Aorta (tissue), 5 donors: ENCODE measurements around the gene ASB4. TPM values are rescaled to one million over a fixed set of nuclear protein-coding genes. Genes with fewer than 3 reads are reported as not detected.
A peak's percentile ranks its signal among the peaks of the same experiment; 100 is the strongest.

Source experiments
- ATAC-seq: fragments of 200-7000 bp; cut with Tn5 transposase; one replicate; pipeline ENCODE4 v1.9.1; 2022; ENCODE audit warnings: moderate library complexity; ENCODE audit not compliant: low FRiP score
- DNase-seq, 2 donors: peaks; one replicate each; pipeline ENCODE4 v3.0.0-alpha.2; 2020
- H3K27ac ChIP-seq, 2 donors: one replicate each; pipeline ENCODE4 v1.5.1; 2013; ENCODE audit warnings: low read length in 2 of 2, mild to moderate bottlenecking in 2 of 2, moderate library complexity in 2 of 2, control low read depth in 1 of 2, inconsistent platforms in 1 of 2, low read depth in 1 of 2
- H3K27me3 ChIP-seq, 2 donors: one replicate each; pipeline ENCODE4 v1.6.1; 2013; ENCODE audit warnings: control low read depth in 1 of 2, low read length in 1 of 2, mild to moderate bottlenecking in 1 of 2, moderate library complexity in 1 of 2; ENCODE audit not compliant: insufficient read depth in 2 of 2, control insufficient read depth in 1 of 2
- H3K36me3 ChIP-seq, 2 donors: one replicate each; pipeline ENCODE4 v1.6.1; 2013; ENCODE audit warnings: control low read depth in 1 of 2, low read length in 1 of 2, mild to moderate bottlenecking in 1 of 2; ENCODE audit not compliant: insufficient read depth in 2 of 2, control insufficient read depth in 1 of 2
- H3K4me1 ChIP-seq, 2 donors: one replicate each; pipeline ENCODE4 v1.6.1; 2013; ENCODE audit warnings: low read length in 2 of 2, control low read depth in 1 of 2, mild to moderate bottlenecking in 1 of 2, moderate library complexity in 1 of 2; ENCODE audit not compliant: insufficient read depth in 2 of 2, control insufficient read depth in 1 of 2
- H3K4me3 ChIP-seq, 2 donors: one replicate each; pipeline ENCODE4 v1.5.1; 2013; ENCODE audit warnings: low read length in 2 of 2, control low read depth in 1 of 2, mild to moderate bottlenecking in 1 of 2
- H3K9me3 ChIP-seq: one replicate; pipeline ENCODE4 v1.6.1; 2013; ENCODE audit warnings: mild to moderate bottlenecking, low read length; ENCODE audit not compliant: control insufficient read depth
- WGBS, 2 donors: extraction: QIAGEN DNeasy Blood & Tissue Kit; methylation state at CpG; one replicate each; pipeline ENCODE4 v1.1.7; 2013; 5-methylcytosine and 5-hydroxymethylcytosine counted together
- intact Hi-C, 2 donors: fragments of 100-400 bp; cut with DNase I; formaldehyde crosslinking; loops; one replicate each; pipeline versions ENCODE4 v1.14.2 to v1.15.0; 2022
- polyA plus RNA-seq, 2 donors: library from polyadenylated mRNA; stranded (reverse); fragments of 200-250 nt; gene quantifications; one replicate each; pipeline ENCODE4 v1.2.3, GENCODE V29; 2013
- total RNA-seq, 2 donors: library from RNA; stranded (reverse); fragmentation: NEBNext Ultra II Directional; extraction: Animal tissue kit (Norgen Biotek cat#: 25700); gene quantifications; one replicate each; pipeline ENCODE4 v1.2.1, GENCODE V29; 2021
- donor health status: healthy with polysubstance abuse.
- donor health status: Bipolar disorder and iron deficiency.
- donor health status: DM: no; HTN: no; CAD: no.
- donor health status: DM: no; HTN: no; CAD: no.
- donor health status: DM: yes; HTN: yes; CAD: no.

Gene ASB4
- total and polyA plus RNA-seq, 4 donors, result not detected

DNA sequence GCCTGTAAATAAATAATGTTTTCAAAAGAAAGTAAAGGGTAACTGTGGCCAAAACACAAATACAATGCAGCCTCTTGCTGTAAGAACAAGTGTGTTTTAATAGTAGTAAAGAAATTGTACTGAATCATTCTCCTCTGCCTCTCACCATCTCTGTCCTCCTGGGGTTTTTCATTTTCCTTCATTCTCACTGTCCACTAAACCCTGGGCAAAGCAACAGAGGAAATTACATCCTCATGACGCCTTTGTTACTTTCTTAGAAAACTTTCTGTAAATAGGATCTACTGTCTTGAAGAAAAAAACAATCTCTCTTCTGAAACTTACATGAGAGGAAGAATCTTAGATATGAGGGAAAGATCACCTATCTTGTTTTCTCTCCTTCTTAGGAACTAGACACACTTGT, 54.6 kb downstream of the ASB4 start:
- ATAC-seq, result no peak
- Histone ChIP-seq H3K4me3 (no peak overlapping the region), H3K27ac (no peak overlapping the region), H3K4me1 (peaks cover 0 to 3% of the 10 kb centered on the region in 2 donors), H3K27me3 (no peaks in the 10 kb centered on the region), H3K36me3 (no peaks in the 10 kb centered on the region), H3K9me3 (no peaks in the 10 kb centered on the region)
- intact Hi-C loops, result loop anchor here in 1 of 2 donors (5.0 kb wide), 1 partner anchor 147 kb away; no protein-coding TSS in a partner anchor
- no peak for DNase-seq
- WGBS, 2 donors, result 69% methylated on average over 1 of the region's 1 CpG

DNA sequence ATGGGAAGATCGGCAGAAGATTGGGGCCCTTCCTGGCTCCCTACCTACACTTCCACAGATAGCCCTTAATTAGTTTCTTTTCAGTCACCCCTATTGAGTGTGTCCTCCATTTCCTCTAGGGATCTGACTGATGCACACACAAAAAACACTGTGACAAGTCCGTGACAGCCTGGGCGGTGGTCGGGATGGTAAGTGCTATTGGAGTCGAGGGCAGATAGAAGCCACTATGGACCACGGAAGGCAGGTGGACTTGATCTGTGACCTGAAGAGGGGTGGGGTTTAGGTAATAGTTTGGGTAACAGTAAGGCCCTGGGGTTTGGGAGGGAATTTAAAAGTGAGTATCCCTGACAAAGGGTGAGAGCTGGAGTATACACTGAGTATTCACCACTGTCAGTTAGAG, 57.6 kb downstream of the ASB4 start:
- WGBS, 2 donors, result 89 to 93% methylated on average over 6 of the region's 6 CpGs
- Histone ChIP-seq H3K4me1 (peaks cover 4% of the 10 kb centered on the region in 2 donors), H3K36me3 (no peaks in the 10 kb centered on the region), H3K27me3 (no peaks in the 10 kb centered on the region), H3K9me3 (no peaks in the 10 kb centered on the region), H3K27ac (no peak overlapping the region), H3K4me3 (no peak overlapping the region)
- DNase-seq (no peak), ATAC-seq (no peak)
- intact Hi-C loops, result loop anchor here in 1 of 2 donors (5.0 kb wide), 1 partner anchor 144 kb away; no protein-coding TSS in a partner anchor

- WGBS, 2 donors, result 62 to 63% methylated on average over 1 of the region's 1 CpG
These were observed 58.4 kb downstream of the ASB4 start for GRCh38 chr7:95544171-95544570.

GRCh38 chr7:95545007-95545615, 59.4 kb downstream of the ASB4 start:
- Histone ChIP-seq H3K27ac (no peak overlapping the region), H3K36me3 (no peaks in the 10 kb centered on the region), H3K27me3 (no peaks in the 10 kb centered on the region), H3K9me3 (no peaks in the 10 kb centered on the region), H3K4me3 (peak overlapping the region; percentile 40 to 64), H3K4me1 (peaks cover 4% of the 10 kb centered on the region in 2 donors)
- peak in 1 of 2 donors; percentile 45 for DNase-seq
- ATAC-seq, result peak; percentile 90
- 2 to 5% methylated on average over 3 of the region's 3 CpGs for WGBS, 2 donors
- intact Hi-C loops, result loop anchor here in 1 of 2 donors (5.0 kb wide), 1 partner anchor 52 kb away; the partner anchor contains the start of gene PDK4

More at GRCh38 chr7:95544171-95544570, 58.4 kb downstream of the ASB4 start:
- intact Hi-C loops, result loop anchor here in 1 of 2 donors (5.0 kb wide), 1 partner anchor 143 kb away; no protein-coding TSS in a partner anchor
- H3K4me3 ChIP-seq, result no peak overlapping the region
- H3K27ac ChIP-seq, result no peak overlapping the region
- no peaks in the 10 kb centered on the region for H3K36me3 ChIP-seq
- DNase-seq (no peak), ATAC-seq (no peak)
- no peaks in the 10 kb centered on the region for H3K9me3 ChIP-seq
- H3K27me3 ChIP-seq, result no peaks in the 10 kb centered on the region
- H3K4me1 ChIP-seq, result peaks cover 4% of the 10 kb centered on the region in 2 donors

GRCh38 chr7:95545673-95546072, 59.9 kb downstream of the ASB4 start:
- WGBS, 2 donors, result 90 to 97% methylated on average over 1 of the region's 1 CpG
- no peak for DNase-seq
- Histone ChIP-seq H3K4me1 (peaks cover 4% of the 10 kb centered on the region in 2 donors), H3K9me3 (no peaks in the 10 kb centered on the region), H3K4me3 (peak overlapping the region in 1 of 2 donors; percentile 64), H3K36me3 (no peaks in the 10 kb centered on the region), H3K27ac (peak overlapping the region in 1 of 2 donors; percentile 6), H3K27me3 (no peaks in the 10 kb centered on the region)
- intact Hi-C loops, result loop anchor here in 1 of 2 donors (5.0 kb wide), 1 partner anchor 52 kb away; the partner anchor contains the start of gene PDK4
- no peak for ATAC-seq

- ATAC-seq, result no peak
- H3K4me1 ChIP-seq, result peaks cover 4% of the 10 kb centered on the region in 2 donors
- intact Hi-C loops, result loop anchor here in 1 of 2 donors (5.0 kb wide), 1 partner anchor 51 kb away; the partner anchor contains the start of gene PDK4
- H3K9me3 ChIP-seq, result no peaks in the 10 kb centered on the region
- H3K27ac ChIP-seq, result peak overlapping the region in 1 of 2 donors; percentile 28
- no peak for DNase-seq
- no peaks in the 10 kb centered on the region for H3K36me3 ChIP-seq
- WGBS, 2 donors, result 43 to 50% methylated on average over 4 of the region's 4 CpGs
- H3K27me3 ChIP-seq, result no peaks in the 10 kb centered on the region
- peak overlapping the region in 1 of 2 donors; percentile 10 for H3K4me3 ChIP-seq
These were observed 60.9 kb downstream of the ASB4 start for GRCh38 chr7:95546647-95547046.

DNA sequence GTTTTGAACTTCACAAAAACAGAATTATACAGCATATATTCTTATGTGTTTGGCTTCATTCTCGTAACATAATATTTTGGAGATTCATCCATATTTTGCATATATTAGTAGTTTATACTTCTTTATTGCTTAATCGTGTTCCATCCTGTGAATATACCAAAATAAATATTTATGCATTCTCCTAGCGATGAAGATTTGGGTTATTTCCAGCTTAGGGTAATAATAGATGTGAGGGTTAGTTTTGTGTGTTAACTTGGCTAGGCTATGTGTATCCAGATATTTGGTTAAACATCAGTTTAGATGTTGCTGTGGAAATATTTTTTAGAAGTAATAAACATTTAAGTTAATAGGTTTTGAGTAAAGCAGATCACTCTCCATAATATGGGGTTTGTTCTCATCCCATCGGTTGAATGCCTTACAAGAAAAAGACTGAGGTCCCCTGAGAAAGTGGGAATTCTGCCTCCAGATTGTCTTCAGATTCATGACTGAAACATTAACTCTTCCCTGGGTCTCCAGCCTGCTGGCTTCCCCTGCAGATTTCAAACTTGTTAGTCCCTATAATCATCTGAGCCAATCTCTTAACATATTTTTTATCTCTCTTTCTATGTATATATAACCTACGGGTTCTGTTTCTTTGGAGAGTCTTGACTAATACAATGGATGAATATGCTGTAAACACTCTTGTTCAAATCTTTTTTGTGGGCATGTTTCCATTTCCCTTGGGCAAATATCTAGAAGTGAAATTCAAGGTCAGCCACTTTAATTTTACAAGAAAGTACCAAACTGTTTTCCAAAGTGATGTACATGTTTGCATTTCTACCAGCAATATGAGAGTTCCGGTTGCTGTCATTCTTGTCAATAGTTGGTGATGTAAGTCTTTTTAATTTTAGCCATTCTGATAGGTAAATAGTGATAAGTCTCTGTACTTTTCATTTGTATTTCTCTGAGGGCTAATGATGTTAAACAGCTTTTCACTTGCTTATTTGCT, 61.9 kb downstream of the ASB4 start:
- no peak for ATAC-seq
- intact Hi-C loops, result loop anchor here in 1 of 2 donors (5.0 kb wide), 1 partner anchor 50 kb away; the partner anchor contains the start of gene PDK4
- H3K9me3 ChIP-seq, result no peaks in the 10 kb centered on the region
- DNase-seq, result no peak
- no peak overlapping the region for H3K27ac ChIP-seq
- WGBS, 2 donors, result 30 to 37% methylated on average over 6 of the region's 6 CpGs
- H3K4me1 ChIP-seq, result peaks cover 4% of the 10 kb centered on the region in 2 donors
- H3K36me3 ChIP-seq, result no peaks in the 10 kb centered on the region
- no peaks in the 10 kb centered on the region for H3K27me3 ChIP-seq
- no peak overlapping the region for H3K4me3 ChIP-seq

DNA sequence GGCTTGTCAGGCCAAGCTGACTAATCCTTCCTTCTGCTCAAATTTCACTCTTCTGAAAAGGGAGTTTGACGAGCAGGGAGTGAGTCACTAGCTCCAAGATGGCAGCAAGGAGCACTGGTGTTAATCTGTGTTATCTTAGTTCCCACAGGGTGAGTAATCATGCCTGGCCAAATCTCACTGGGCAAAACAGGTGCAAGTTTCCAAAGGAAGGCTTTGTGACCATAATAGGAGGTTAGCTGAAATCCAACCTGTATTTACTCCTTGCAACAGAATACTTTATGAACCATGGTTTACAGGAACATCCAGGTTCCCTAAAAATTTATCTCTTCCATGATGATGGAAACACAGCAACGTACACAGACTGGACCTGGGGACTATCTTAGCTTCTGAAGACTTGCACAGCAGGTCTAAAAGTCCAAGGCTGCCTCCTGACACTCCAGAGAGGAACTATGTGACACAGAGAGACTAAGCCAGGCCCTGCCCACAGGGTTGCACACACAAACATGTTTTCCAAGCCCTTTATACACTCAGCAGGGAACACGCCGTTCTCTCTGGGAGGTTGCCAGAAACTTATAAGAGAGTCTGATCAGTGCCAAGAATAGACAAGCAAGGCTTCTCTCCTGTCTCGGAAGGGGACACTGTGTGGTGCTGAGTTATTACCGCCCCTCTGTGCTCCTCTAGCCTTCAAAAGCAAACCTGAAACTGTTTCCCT, 64.2 kb downstream of the ASB4 start:
- peak overlapping the region; percentile 81 to 99 for H3K27ac ChIP-seq
- DNase-seq (peak; percentile 84 to 87), ATAC-seq (peak; percentile 95)
- H3K27me3 ChIP-seq, result no peaks in the 10 kb centered on the region
- intact Hi-C loops, result loop anchor here (1.0 to 5.0 kb wide), 2 partner anchors 46 to 47 kb away; partner anchors contain the start of gene PDK4 (in 2 of the 2)
- peaks cover 2 to 4% of the 10 kb centered on the region in 2 donors for H3K4me1 ChIP-seq
- H3K36me3 ChIP-seq, result no peaks in the 10 kb centered on the region
- H3K9me3 ChIP-seq, result no peaks in the 10 kb centered on the region
- no peak overlapping the region for H3K4me3 ChIP-seq
- 8 to 22% methylated on average over 6 of the region's 6 CpGs for WGBS, 2 donors
